Trophoblast cell (in vitro differentiated cells and primary cell): Measurements from ENCODE around the gene GADL1.

Source experiments
- DNase-seq, 2 donors: peaks; one replicate each; pipeline ENCODE4 v3.0.0-alpha.2; 2016
- H2AFZ ChIP-seq: 2 replicates; pipeline ENCODE4 v1.6.1; 2013; ENCODE audit warnings: low read length, moderate library complexity, mild to moderate bottlenecking; ENCODE audit not compliant: insufficient read depth, poor library complexity
- H2AK5ac ChIP-seq: 2 replicates; pipeline ENCODE4 v1.6.1; 2013; ENCODE audit warnings: mild to moderate bottlenecking, low read length
- H2BK120ac ChIP-seq: 2 replicates; pipeline ENCODE4 v1.6.1; 2013; ENCODE audit warnings: low read length, mild to moderate bottlenecking, moderate library complexity; ENCODE audit not compliant: insufficient read depth, poor library complexity
- H2BK12ac ChIP-seq: 2 replicates; pipeline ENCODE4 v1.6.1; 2013; ENCODE audit warnings: mild to moderate bottlenecking, low read length, moderate library complexity
- H2BK5ac ChIP-seq: 2 replicates; pipeline ENCODE4 v1.6.1; 2013; ENCODE audit warnings: low read length, low read depth, moderate library complexity, mild to moderate bottlenecking; ENCODE audit not compliant: poor library complexity
- H3K14ac ChIP-seq: 2 replicates; pipeline ENCODE4 v1.6.1; 2013; ENCODE audit warnings: mild to moderate bottlenecking, low read length
- H3K18ac ChIP-seq: 2 replicates; pipeline ENCODE4 v1.6.1; 2013; ENCODE audit warnings: mild to moderate bottlenecking, low read length
- H3K23ac ChIP-seq: 2 replicates; pipeline ENCODE4 v1.6.1; 2013; ENCODE audit warnings: low read length
- H3K27ac ChIP-seq: 2 replicates; pipeline ENCODE4 v1.5.1; 2013; ENCODE audit warnings: low read depth, mild to moderate bottlenecking, inconsistent platforms, low read length, moderate library complexity
- H3K27me3 ChIP-seq: 2 replicates; pipeline ENCODE4 v1.6.1; 2013; ENCODE audit warnings: inconsistent platforms, mild to moderate bottlenecking, low read length, moderate library complexity; ENCODE audit not compliant: insufficient read depth
- H3K36me3 ChIP-seq, 2 experiments: 1 replicate in 1 of 2; 2 replicates in 1 of 2; pipeline ENCODE4 v1.6.1; 2013; ENCODE audit warnings: low read length in 2 of 2, mild to moderate bottlenecking in 2 of 2, moderate library complexity in 1 of 2; ENCODE audit not compliant: insufficient read depth in 2 of 2, control insufficient read depth in 1 of 2
- H3K4ac ChIP-seq: 2 replicates; pipeline ENCODE4 v1.6.1; 2013; ENCODE audit warnings: low read depth, mild to moderate bottlenecking, low read length, moderate library complexity
- H3K4me1 ChIP-seq, 2 experiments: 1 replicate in 1 of 2; 2 replicates in 1 of 2; pipeline ENCODE4 v1.6.1; 2013; ENCODE audit warnings: low read length in 2 of 2, mild to moderate bottlenecking in 2 of 2, moderate library complexity in 1 of 2; ENCODE audit not compliant: insufficient read depth in 2 of 2, control insufficient read depth in 1 of 2
- H3K4me2 ChIP-seq: 2 replicates; pipeline ENCODE4 v1.6.1; 2013; ENCODE audit warnings: inconsistent platforms, mild to moderate bottlenecking, low read length, moderate library complexity
- H3K4me3 ChIP-seq: 2 replicates; pipeline ENCODE4 v1.5.1; 2013; ENCODE audit warnings: mild to moderate bottlenecking, low read depth, low read length, inconsistent platforms
- H3K79me1 ChIP-seq: one replicate; pipeline ENCODE4 v1.6.1; 2013; ENCODE audit warnings: low read length
- H3K79me2 ChIP-seq: 2 replicates; pipeline ENCODE4 v1.6.1; 2013; ENCODE audit warnings: low read length, mild to moderate bottlenecking; ENCODE audit not compliant: control insufficient read depth, insufficient read depth, poor library complexity
- H3K9ac ChIP-seq: 2 replicates; pipeline ENCODE4 v1.6.1; 2013; ENCODE audit warnings: mild to moderate bottlenecking, low read length
- H3K9me3 ChIP-seq: 2 replicates; pipeline ENCODE4 v1.6.1; 2013; ENCODE audit warnings: low read depth, mild to moderate bottlenecking, control low read depth, inconsistent platforms, low read length; ENCODE audit not compliant: insufficient read depth
- H4K12ac ChIP-seq: 2 replicates; pipeline ENCODE4 v1.6.1; 2013; ENCODE audit warnings: low read depth, mild to moderate bottlenecking, low read length, moderate library complexity
- H4K8ac ChIP-seq: 2 replicates; pipeline ENCODE4 v1.6.1; 2013; ENCODE audit warnings: low read depth, mild to moderate bottlenecking, low read length, moderate library complexity
- H4K91ac ChIP-seq: one replicate; pipeline ENCODE4 v1.6.1; 2013; ENCODE audit warnings: low read depth, mild to moderate bottlenecking, low read length, moderate library complexity
- WGBS: extraction: QIAGEN DNeasy Blood & Tissue Kit; methylation state at CpG from one replicate; pipeline ENCODE4 v1.1.7; 2013; ENCODE audit warnings: missing lambda C conversion rate; ENCODE audit not compliant: insufficient read length, insufficient coverage; ENCODE audit errors: extremely low coverage; 5-methylcytosine and 5-hydroxymethylcytosine counted together

Gene GADL1

GRCh38 chr3:30676424-30677346 lies 217.8 kb downstream of the GADL1 start:
- Histone ChIP-seq H3K36me3 (peaks cover 15 to 37% of the 10 kb centered on the region in 2 experiments), H3K4ac (no peak overlapping the region), H2BK120ac (no peak overlapping the region), H3K14ac (no peak overlapping the region), H3K27me3 (no peaks in the 10 kb centered on the region), H4K12ac (no peak overlapping the region), H3K18ac (no peak overlapping the region), H2BK12ac (no peak overlapping the region), H3K79me2 (no peaks in the 10 kb centered on the region), H3K4me2 (no peak overlapping the region), H3K9ac (no peak overlapping the region), H4K8ac (no peak overlapping the region), H2AFZ (no peak overlapping the region), H3K9me3 (no peaks in the 10 kb centered on the region), H3K4me3 (no peak overlapping the region), H2AK5ac (no peak overlapping the region), H3K79me1 (peaks cover 2% of the 10 kb centered on the region), H3K4me1 (peaks cover 9 to 13% of the 10 kb centered on the region in 2 experiments), H4K91ac (no peak overlapping the region), H2BK5ac (no peak overlapping the region), H3K27ac (no peak overlapping the region), H3K23ac (no peak overlapping the region)
- no CpG with 5 or more reads among the region's 4 CpGs for WGBS
- no peak for DNase-seq
